Vagina (tissue), 2 donors: ENCODE results near the gene NLGN4Y.

ENCODE experiments used
- POLR2A ChIP-seq, 2 donors: fragments of 450-650 bp; IDR thresholded peaks; one replicate each; pipeline ENCODE4 v1.6.1; 2017; ENCODE audit warnings: antibody characterized with exemption in 2 of 2, mild to moderate bottlenecking in 2 of 2, moderate library complexity in 2 of 2
- TF ChIP-seq, protein P1 (sequence below), 3 experiments: fragments of 450-650 bp in 2 of 3; fragments of 200-600 bp in 1 of 3; sonication (generic) in 1 of 3; IDR thresholded peaks; one replicate each; pipeline ENCODE4 v1.5.1; 2017 to 2019; ENCODE audit warnings: antibody characterized with exemption in 3 of 3, mild to moderate bottlenecking in 2 of 3, moderate library complexity in 2 of 3

DNA sequence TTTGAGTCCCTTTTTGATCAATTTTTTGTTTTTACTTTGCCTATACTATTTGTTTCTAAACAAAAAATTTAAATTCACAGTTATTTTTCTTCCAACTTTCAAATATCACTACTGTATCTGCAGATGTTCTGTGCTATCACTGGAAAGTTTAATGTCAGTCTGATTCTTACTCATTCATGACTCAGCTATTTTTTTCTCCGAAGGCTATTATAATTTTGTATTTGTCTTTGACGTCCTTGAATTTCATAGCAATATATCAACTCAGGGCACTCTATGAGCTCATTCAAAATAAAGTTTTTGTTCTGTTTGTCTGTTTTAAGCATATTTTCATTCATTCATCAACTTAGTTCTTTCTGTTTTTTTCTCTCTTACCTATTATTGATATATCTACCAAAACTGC lies 273.7 kb downstream of the NLGN4Y start:
- TF ChIP-seq, protein P1, sequence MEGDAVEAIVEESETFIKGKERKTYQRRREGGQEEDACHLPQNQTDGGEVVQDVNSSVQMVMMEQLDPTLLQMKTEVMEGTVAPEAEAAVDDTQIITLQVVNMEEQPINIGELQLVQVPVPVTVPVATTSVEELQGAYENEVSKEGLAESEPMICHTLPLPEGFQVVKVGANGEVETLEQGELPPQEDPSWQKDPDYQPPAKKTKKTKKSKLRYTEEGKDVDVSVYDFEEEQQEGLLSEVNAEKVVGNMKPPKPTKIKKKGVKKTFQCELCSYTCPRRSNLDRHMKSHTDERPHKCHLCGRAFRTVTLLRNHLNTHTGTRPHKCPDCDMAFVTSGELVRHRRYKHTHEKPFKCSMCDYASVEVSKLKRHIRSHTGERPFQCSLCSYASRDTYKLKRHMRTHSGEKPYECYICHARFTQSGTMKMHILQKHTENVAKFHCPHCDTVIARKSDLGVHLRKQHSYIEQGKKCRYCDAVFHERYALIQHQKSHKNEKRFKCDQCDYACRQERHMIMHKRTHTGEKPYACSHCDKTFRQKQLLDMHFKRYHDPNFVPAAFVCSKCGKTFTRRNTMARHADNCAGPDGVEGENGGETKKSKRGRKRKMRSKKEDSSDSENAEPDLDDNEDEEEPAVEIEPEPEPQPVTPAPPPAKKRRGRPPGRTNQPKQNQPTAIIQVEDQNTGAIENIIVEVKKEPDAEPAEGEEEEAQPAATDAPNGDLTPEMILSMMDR (IDR thresholded peaks at IDR 0.05), result no peak
- TF ChIP-seq POLR2A (IDR thresholded peaks at IDR 0.05), result no peak
